CD1c-positive myeloid dendritic cell (primary cell): Measurements from ENCODE around the gene RHEB.

Experiments
- DNase-seq: peaks from one replicate; pipeline ENCODE4 v3.0.0-alpha.2; 2016; ENCODE audit errors: extremely low spot score

Gene RHEB

DNA sequence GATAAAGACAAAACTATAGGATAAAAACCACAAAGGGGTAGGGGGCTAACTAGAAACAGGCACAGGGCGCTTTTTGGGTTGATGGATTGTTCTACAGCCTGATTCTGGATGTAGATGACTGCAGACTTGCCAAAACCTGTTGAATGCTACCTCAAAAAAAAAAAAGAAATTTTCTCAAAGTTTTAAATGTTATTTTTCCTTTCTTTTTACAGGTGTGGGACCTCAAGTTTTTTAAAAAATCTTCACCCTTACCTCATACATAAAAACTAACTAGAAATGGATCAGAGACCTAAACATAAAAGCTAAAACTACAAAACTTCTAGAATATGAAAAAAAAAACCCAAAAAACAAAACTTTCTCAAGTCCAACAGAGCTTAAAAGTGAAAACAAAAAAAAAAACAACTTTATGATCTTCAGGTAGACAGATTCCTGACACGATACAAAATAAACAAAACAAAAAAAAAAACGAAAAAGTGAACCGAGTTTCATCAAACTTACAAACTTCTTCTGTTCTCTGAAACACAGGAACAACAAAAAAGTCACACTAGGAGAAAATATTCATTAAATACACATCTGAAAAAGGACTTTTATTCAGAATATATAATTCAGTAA, 14.9 kb downstream of the RHEB start:
- DNase-seq, result no peak

DNA sequence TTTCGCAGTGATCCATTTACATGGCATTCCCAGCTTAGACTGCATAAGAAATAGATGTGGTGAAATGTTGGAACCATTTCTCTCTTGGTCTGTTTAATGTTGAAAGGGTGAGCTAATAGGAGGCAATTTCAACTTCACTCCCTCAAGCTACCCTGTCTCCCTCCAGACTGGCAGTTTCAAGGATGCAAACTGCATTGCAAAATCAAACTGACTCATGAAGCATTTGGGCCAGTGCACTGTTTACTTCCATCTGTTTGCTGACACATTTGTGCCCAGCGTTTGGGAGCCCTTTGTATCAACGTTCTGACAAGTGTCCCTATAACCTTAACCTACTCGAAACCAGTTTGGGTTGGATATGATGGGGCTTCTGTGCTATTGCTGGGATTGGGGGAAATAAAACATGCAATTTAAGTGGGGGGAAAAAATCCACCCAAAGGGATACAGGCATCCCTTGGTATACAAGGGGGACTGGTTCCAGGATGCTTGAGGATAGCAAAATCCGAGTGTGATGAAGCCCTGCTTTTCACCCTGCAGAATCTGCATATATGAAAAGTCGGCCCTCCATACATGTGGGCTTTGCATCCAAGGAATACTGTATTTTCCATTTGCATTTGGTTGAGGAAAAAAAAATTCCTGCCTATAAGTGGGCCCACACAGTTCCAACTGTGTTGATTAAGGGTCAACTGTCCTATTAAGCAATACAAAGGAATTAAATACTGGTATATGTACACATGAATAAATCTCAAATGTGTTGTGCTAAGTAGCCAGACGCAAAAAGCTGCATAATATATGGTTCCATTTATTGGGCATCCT, 15.6 kb downstream of the RHEB start:
- DNase-seq, result peak; percentile 60

DNA sequence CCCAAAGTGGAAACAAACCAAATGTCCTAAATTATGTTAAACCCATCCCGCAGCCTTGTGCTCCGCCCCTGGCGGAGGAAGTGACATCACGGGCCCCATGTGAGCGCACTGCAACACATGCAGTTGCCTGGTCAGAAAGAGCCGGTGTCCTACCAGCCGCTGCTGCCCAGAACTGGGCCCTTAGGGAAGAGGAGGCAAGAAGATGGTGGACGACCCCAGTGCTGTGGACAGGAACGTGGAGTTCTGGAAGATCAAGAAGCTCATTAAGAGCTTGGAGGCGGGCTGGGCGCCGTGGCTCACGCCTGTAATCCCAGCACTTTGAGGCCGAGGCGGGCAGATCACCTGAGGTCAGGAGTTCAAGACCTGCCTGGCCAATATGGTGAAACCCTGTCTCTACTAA, 18.0 kb downstream of the RHEB start:
- DNase-seq, result no peak

DNA sequence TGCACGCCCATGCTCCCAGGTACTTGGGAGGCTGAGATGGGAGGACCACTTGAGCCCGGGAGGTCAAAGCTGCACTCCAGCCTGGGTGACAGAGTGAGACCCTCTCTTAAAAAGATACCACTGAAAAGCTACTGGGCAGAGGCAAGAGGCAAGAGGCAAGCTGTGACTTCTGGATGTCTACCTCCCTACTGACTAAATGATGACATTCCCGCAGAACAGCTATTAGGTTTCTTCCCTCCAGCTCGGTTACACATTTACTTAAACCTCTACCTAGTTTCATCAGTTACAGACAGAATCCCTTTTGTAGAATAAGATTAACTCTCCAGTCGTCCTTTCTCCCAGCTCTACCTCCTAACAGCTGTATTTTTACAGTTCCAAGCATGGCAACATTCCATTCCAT, 21.2 kb downstream of the RHEB start:
- DNase-seq, result no peak

DNA sequence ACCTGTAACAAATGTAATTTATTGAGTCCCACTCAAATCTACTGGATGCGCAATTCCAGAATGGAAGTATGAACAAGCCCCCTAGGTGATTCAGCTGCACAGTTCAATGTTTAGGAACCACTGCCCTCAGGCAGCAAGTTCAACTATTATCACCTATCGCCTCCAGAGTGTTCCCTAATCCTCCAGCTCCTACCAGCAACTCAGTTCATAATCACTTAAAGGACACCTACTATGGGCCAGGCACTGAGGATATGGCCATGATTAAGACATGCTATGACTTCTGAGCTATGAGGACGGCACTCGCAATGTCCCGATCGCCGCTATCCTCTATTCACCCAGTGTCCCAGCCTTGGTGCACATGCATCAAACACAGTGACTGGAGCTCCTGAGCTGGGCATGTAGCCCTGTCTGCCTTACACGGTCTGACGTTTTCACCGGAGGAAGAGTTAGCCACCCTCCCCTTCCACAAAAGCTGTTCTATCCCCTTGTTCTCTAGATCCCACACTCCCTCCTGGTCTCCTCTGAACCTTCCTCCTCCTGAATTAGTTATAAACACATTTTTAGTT, 22.3 kb downstream of the RHEB start:
- DNase-seq, result no peak

DNA sequence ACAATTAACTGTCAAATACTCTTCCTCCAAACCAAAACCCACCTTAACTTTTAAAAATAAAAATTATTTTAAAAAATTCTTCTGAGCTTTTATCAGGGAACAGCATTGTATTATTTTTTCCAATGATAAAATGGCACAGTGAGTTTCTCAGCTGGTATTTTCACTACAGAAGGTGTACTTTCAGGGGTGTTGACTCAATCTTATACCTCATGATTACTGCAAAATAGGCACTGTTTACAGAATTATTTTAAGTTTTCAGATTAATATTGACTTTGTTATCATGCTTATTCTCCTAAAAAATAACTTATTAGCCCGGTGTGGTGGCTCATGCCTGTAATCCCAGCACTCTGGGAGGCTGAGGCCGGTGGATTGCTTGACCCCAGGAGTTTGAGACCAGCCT, 24.3 kb downstream of the RHEB start:
- DNase-seq, result no peak

DNA sequence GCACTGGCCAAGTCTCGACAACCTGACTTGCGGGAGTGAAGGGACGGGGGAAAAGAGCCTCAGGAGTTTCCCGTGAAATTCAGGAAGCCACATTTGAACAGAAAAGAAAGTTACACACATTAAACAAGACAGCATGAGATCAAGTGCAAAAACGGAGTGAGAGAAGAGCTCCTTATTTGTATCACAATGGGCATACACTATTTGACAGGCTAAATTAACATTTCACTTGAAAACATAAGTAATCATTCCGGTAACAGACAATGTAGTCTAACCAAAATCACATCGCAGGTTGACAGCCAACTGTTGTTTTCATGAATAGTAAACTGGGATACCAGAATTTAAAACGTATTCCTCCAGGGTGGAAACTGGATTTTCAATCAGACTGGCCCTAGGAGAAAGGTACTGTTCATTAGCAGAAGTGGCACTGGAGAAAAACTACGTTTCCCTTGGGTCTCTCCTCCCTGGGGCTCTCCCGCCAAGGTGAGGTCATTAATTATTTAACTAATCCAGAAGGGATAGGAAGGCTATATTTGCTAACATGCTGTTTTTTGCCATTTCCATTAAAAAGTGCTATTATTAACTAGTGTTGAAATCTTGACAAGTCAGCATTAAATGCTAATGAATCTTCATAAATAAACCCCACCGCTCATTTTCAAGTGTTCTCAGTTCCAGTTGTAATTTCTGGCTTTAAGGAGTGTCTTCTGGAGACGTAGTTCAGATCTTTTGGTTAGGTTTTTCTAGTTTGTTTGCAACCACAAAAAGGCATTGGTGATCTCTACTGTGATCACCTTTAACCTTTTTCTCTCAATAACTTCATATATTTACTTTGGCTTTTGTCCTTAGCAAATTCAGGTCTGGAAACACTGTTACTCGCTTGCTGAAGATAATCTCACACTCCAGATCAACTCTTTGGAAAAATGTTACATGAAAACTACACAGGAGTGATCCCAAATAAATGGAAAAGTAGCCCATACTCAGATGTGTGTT, 25.1 kb downstream of the RHEB start:
- DNase-seq, result no peak

DNA sequence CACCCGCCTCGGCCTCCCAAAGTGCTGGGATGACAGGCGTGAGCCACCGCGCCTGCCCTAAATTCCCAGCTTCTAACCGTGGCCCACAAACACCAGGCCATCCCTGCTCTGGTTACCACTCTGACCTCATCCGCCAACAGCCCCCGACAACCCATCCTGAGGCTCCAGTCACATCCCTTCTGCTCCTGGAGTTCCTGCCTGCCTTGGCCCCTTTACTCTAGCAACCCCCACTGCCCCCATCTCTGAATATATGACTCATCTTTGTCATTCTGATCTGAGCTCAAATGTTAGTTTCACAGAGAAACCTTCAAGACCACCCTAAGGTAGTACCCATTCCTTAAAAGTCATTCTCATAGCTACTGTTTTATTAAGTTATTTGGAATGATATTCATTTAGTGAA, 26.6 kb downstream of the RHEB start:
- DNase-seq, result no peak

DNA sequence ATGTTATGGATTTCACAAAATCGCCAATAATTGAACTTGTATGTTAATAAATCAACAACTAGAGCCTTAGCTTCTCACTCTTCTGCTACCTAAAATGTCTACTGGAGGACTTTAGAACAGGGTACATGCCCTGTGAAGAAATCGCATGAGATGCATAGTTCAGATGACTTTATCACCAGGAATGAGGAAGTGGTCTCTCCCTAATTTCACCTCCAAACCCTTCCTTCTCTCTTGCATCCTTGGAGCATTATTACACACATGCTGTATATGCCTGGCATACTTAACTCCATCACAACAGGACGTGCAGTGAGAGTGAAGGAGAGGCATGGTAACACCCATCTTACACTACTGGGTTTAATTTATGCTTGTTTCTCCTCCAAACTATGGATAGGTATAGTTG, 27.8 kb downstream of the RHEB start:
- peak; percentile 16 for DNase-seq

DNA sequence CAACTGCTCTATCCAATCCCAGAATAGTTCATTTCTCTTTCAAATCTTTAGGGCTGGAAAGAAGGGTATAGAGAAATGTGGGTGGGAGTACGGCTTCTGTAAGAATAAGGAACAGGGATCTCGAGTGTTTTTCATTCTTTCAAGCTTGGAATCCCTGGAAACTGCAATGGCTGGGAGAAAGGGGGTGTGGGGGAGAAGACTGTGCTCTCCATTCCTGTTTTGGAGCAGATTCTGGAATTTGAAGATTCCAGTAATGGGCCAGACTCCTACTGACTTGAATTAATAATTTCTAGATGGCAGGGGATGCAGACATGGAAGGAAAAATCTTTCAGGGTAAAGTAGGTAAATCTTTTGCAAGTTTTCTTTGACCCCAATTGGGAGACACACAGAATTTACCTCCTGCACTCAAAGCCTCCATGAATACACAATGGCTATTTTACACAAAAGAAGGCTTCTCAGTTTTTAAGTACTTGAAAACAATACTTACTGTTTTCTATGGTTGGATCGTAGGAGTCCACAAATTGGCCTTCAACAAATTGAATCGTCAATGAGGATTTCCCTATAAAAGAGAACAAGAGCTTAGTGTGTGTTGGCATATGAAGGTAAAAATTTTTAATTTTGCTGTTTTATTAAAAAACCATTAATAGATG, 29.1 kb downstream of the RHEB start:
- no peak for DNase-seq

DNA sequence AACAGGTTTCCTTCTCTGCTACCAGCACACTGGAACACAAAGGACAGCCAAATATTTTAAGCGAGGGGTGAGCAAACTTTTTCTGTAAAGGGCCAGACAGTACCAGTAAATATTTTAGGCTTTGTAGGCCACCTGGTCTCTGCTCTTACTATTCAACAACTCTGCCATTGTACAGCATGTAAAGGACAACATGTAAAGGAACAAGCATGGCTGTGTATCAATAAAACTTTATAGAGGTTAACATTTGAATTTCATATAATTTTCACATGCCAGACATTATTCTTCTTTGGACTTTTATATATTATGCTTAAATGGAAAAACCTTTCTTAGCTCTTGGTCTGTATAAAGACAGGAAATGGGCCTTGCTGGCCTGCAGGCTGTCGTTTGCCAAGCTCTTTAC, 30.2 kb downstream of the RHEB start:
- DNase-seq, result no peak

DNA sequence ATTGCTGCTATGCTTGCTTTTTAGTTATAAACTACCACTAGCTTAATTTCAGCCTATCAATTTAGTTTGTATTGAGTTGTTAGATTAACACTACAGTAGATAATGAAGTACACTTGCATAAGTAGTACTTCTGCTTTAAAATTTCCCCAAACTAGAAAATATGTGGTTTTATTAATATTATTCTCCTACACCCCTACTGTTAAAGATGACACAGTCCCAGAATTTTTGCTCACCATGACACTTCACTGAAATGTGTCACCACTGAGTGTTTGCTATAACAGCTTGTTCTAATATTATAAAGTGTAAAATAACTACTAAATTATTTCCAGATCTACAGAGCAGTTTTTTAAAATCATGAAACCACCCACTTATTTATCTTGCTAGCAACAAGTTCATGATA, 31.6 kb downstream of the RHEB start:
- no peak for DNase-seq

DNA sequence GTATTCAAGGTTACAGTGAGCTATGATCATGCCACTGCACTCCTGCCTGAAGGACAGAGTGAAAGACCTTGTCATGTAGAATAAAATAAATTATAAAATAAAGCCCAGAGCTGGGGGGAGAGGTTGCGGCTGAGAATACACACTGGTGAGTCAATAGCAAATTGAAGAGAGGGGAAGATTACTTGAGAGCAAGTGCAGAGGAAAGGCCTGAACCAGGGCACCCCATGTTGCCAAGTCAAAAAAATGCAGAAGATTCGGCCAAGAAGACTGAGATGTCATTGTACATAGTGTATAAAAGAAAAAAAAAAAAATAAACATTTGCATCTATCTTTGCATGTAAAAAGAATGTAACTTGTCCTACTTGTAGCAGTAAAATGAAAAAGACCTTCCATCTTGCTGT, 32.5 kb downstream of the RHEB start:
- no peak for DNase-seq

DNA sequence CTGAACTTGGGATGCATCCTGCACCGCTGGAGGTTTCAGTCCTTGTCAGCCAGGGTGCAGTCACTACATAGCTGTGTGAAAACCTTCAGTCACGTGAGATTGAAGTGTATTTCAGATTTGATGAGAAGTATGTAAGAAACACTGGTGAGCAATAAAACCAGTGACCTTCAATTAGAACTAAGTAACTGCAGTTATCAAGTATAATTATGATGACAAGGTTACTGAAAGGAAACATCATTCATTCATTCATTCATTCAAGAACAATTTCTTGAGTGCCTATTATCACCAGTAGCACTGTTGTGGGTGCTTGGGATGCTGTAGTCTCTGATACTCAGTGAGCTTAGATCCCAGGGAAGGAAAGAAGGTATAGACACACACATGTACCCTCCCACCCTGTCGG, 33.6 kb downstream of the RHEB start:
- DNase-seq, result no peak

DNA sequence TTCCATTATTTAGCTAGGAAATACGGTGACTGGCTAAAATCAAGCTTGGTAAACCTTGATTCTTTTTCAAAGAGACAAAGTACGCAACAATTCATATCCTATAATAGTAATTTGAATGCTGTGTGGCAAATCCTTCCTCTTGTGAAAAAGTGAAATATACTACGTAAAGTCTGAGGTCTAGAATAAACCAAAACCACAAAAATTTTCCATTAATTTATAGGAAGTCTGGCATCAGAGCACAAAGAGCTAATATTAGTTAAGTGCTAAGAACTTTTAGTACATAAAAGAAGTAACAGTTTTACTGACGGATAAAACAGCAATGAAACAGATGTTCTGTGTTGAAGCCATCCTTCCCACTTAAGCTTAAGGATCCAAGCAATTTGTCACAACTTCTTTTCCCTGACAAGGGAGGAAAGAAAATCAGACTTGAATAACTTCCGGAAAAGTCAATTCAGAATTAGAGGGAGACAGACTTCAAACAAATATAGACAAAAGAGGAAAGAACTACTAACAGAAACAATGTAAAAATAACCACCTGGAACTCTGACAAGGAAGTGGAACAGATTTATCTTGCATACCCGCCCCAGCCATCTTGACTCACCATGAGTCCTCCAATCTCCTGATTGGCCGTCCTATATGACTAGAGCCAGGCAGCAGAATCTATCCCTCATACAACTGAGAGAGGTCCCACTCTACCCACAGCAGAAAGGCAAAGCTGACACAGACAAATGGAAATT, 34.6 kb downstream of the RHEB start:
- peak; percentile 69 for DNase-seq

DNA sequence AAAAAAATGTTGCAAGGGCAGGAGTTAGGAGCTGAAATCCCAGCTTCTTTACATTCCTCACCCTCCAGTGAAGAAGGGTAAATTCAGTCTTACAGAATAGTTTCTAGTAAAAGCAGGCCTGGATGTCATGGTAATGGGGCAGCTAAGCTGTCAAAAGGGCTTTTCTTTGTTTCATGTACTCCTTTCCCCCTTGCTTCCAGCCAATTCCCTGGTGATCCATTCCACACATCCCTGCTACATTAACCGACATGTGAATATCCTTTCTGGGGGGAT, 36.0 kb downstream of the RHEB start:
- DNase-seq, result no peak

DNA sequence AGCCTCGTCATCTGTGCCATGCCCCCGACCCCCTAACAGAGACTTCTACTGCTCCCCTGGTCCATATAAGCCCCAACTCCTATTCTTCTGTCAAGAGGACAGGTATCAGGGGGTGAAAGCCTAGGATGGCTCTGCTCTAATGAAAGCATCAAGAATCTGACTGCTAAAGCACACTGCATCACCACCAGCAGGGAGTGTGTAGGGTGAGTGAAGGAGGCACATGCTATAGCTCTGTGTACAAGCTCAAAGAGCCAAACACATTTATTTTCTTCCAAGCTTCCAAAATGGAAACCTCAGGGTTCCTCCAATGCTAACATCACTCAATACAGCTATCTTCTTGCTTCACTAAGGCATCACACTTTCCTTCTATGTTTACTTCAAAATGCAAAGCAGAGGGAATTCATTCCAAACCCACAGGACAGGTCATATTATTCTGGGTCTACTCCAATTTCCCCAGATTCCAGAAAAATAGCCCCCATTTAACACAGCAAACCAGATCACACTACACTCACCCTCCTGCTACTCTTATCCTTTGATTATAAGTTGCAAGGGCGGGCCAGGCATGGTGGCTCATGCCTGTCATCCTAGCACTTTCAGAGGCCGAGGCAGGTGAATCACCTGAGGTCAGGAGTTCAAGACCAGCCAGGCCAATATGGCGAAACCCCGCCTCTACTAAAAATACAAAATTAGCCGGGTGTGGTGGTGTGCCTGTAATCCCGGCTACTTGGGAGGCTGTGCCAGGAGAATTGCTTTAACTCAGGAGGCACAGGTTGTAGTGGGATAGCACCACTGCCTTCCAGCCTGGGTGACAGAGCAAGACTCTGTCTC, 36.6 kb downstream of the RHEB start:
- DNase-seq, result no peak

DNA sequence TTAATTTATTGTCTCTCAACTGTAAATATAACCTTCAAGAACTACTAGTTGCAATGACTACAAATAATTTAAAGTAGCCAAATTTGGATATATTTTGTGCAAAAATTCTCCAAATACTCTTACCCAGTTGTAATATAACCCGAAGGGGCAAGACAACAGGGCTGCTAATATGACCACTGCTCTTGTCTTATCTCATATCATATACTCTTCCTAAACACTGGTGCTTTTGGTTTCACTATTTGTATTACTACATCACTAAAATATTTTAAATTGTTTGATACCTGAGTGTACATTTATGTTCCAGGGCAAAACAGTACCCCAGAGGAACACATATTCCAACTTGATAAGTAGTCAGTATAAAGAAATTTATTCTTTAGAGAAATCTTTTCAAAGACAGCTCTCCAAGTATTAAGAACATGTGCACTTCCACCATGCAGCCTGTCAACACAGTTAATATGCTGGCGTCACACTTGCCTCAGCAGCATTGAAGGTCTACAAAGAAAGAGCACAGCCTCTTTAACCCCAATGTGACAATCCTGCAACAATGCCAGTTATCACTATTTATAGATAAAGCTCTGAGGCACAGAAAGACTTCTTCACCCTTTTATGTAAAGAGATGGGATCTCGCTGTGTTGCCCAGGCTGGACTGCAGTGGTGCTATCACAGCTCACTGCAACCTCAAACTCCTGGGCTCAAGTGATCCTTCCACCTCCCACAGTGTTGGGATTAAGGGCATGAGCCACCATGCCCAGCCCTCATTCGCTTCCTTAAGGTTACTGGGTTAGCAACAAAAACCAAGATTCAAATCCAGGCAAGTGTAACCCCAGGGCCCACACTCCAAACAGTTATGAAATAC, 37.8 kb downstream of the RHEB start:
- DNase-seq, result no peak

DNA sequence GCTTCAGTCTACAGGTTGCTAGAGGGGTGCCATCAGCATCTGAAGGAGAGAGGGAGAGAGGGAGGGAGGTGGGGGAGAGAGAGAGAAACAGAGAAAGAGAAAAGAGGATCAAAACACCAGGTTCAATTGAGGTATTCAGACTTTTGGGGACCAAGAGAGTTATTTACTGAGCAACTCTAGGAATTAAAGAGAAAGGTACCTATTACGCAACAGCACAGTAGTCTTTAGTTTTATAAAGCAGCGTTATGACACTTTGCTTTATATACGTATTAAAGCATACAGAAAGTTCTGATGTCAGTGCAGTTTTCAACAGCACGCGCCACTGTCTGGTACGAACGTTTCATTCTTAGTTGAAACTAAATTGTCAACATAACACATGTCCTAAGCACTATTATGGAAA, 41.8 kb downstream of the RHEB start:
- no peak for DNase-seq
